ENCODE results near the gene PSMB5.
"Not testable (repeated sequence)": the region's sequence is repeated elsewhere in the genome, so short reads cannot be mapped to it uniquely, and the experiment has no call there.

The PSMB5 gene

DNA sequence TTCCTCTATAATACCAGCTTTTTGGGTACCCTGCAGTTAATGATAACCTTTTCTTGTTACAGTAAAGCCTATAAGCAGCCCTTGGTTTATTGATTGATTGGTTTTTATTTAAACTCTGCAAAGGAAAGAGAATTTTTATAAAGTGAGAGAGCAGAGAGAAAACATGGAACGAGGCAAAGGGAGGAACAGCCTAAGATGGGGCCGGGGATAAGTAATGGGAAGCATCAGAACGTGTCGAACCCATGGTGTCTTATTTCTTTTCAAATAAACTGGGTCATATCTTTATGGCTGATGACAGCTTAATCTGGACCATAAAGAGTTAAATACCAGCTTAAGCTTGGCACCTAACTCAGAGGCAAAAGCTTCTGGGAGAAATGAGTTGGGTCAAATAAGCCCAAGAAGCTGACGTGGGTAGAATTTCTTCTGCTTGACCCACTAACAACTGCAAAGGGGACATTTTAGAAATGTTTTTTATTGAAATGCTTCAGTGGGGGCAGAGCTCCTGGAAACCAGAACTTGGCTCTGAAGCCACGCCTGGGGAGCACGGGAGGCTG is 12.7 kb downstream of the PSMB5 start:
- TF ChIP-seq, protein P1, sequence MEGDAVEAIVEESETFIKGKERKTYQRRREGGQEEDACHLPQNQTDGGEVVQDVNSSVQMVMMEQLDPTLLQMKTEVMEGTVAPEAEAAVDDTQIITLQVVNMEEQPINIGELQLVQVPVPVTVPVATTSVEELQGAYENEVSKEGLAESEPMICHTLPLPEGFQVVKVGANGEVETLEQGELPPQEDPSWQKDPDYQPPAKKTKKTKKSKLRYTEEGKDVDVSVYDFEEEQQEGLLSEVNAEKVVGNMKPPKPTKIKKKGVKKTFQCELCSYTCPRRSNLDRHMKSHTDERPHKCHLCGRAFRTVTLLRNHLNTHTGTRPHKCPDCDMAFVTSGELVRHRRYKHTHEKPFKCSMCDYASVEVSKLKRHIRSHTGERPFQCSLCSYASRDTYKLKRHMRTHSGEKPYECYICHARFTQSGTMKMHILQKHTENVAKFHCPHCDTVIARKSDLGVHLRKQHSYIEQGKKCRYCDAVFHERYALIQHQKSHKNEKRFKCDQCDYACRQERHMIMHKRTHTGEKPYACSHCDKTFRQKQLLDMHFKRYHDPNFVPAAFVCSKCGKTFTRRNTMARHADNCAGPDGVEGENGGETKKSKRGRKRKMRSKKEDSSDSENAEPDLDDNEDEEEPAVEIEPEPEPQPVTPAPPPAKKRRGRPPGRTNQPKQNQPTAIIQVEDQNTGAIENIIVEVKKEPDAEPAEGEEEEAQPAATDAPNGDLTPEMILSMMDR (conservative IDR thresholded peaks at IDR 0.05; ENCODE audit: low read depth, low read length): no peak
- DNase-seq (ENCODE audit: low read depth): no peak
- no peak overlapping the region for H3K4me3 ChIP-seq (ENCODE audit: low read length)

DNA sequence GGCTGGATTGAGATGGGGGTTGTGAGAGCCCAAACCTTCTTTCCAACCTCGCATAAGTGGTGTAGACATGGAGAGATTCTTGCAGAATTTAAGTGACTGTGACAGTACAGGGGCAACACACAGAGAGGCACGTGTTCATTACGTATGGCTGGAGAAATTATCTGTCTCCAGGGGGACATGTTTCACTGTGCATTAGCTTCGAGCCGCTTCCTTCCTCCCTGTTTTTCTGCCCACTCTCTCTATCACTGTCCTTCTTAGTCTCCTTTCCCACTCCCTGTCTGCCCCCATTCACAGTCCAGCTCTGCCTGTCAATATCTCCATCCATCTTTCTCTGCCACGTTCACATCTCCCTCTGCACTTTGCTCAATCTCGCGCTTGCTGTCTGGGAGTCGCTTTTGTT is 13.3 kb downstream of the PSMB5 start:
- H3K4me3 ChIP-seq (ENCODE audit: low read length): no peak overlapping the region
- DNase-seq (ENCODE audit: low read depth): no peak
- TF ChIP-seq, protein P1 (conservative IDR thresholded peaks at IDR 0.05; ENCODE audit: low read depth, low read length): no peak

DNA sequence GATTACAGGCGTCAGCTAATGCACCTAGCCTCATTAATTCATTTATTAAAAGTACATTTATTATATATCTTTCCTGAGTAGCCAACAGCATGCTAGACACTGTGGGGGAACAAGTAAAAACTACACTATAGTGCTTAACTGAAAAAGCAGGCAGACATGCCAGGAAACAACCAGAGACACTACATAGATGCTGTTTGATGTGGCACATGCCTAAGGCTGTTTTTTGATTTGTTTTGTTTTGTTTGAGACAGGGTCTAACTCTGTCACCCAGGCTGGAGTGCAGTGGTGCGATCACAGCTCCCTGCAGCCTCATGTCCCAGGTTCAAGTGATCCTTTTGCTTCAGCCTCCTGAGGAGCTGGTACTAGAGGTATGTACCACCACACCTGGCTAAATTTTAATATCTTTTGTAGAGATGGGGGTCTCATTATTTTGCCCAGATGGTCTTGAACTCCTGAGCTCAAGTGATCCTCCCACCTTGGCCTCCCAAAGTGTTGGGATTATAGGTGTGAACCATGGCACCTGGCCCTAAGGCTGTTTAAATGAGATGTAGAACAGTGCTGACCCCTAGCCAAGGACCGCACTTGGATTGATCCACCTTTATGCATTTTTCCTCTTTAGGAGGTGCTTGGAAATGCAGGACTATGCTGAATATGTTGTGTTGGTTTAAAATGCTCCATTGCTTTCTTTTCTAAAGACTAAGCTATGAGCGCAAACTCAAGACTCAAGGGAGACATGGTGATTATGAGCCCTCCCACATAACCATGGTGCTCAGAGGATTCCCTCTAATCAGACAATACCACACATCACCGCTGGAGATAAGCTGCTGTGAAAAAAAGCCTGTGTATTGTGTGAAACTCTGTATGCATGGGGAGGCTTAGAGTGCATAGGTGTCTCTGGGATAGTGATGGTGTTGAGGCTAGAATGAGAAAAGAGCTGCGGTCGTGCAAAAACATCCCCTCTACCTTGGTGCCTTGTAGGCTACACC is 14.3 kb downstream of the PSMB5 start:
- TF ChIP-seq, protein P1 (conservative IDR thresholded peaks at IDR 0.05; ENCODE audit: low read depth, low read length): no peak
- no peak overlapping the region for H3K4me3 ChIP-seq (ENCODE audit: low read length)
- DNase-seq (ENCODE audit: low read depth): no peak

- TF ChIP-seq, protein P1 (conservative IDR thresholded peaks at IDR 0.05; ENCODE audit: low read depth, low read length): no peak
- DNase-seq (ENCODE audit: low read depth): no peak
- no peak overlapping the region for H3K4me3 ChIP-seq (ENCODE audit: low read length)
These were observed 16.6 kb downstream of the PSMB5 start for GRCh38 chr14:23018107-23018506.

- no peak overlapping the region for H3K4me3 ChIP-seq (ENCODE audit: low read length)
- DNase-seq (ENCODE audit: low read depth): no peak
- TF ChIP-seq, protein P1 (conservative IDR thresholded peaks at IDR 0.05; ENCODE audit: low read depth, low read length): no peak
These were observed 17.6 kb downstream of the PSMB5 start for GRCh38 chr14:23017091-23017490.

GRCh38 chr14:23015618-23016017 is 19.1 kb downstream of the PSMB5 start:
- TF ChIP-seq, protein P1 (conservative IDR thresholded peaks at IDR 0.05; ENCODE audit: low read depth, low read length): no peak
- no peak for DNase-seq (ENCODE audit: low read depth)
- no peak overlapping the region for H3K4me3 ChIP-seq (ENCODE audit: low read length)

DNA sequence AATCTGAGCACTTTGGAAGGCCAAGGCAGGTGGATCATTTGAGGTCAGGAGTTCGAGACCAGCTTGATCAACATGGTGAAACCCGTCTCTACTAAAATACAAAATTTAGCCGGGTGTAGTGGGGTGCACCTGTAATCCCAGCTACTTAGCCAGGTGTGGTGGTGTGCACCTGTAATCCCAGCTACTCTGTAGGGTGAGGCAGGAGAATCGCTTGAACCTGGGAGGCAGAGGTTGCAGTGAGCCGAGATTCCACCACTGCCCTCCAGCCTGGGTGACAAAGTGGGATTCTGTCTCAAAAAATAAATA is 21.0 kb downstream of the PSMB5 start:
- not testable (repeated sequence) for DNase-seq (ENCODE audit: low read depth); H3K4me3 ChIP-seq (ENCODE audit: low read length)
